Natural killer cell treated with Interleukin-12 subunit alpha and Interleukin-12 subunit beta and Interleukin-15 and Interleukin-18, amount 100 ng/mL, for 72 hours (primary cell): ENCODE data around the gene NME4. TPM values are rescaled to one million over a fixed set of nuclear protein-coding genes. Genes with fewer than 3 reads are reported as not detected.
A peak's percentile ranks its signal among the peaks of the same experiment; 100 is the strongest.
"Not testable (repeated sequence)": the region's sequence is repeated elsewhere in the genome, so short reads cannot be mapped to it uniquely, and the experiment has no call there.

ENCODE experiments used
- ATAC-seq, 2 donors: fragments of 150-1000 bp; cut with Tn5 transposase in 1 of 2; sonication (Bioruptor Pico), chemical (Tn5 transposase) in 1 of 2; 2 replicates each; pipeline ENCODE4 v1.10.0; 2021
- DNase-seq: peaks from one replicate; pipeline ENCODE4 v3.0.0; 2022; ENCODE audit warnings: low spot score
- H3K27ac Mint-ChIP-seq, 2 donors: 1 replicate in 1 of 2; 2 replicates in 1 of 2; pipeline ENCODE4 v1.8.0; 2022; ENCODE audit warnings: mixed read lengths in 2 of 2, mild to moderate bottlenecking in 1 of 2, moderate library complexity in 1 of 2
- H3K27me3 Mint-ChIP-seq, 2 donors: 1 replicate in 1 of 2; 2 replicates in 1 of 2; pipeline ENCODE4 v1.8.0; 2022; ENCODE audit warnings: mixed read lengths in 2 of 2
- H3K36me3 Mint-ChIP-seq: one replicate; pipeline ENCODE4 v1.8.0; 2022; ENCODE audit warnings: mixed read lengths
- H3K4me1 Mint-ChIP-seq, 2 donors: 1 replicate in 1 of 2; 2 replicates in 1 of 2; pipeline ENCODE4 v1.8.0; 2022; ENCODE audit warnings: low read depth in 2 of 2, mixed read lengths in 2 of 2, mild to moderate bottlenecking in 1 of 2
- H3K4me3 Mint-ChIP-seq: one replicate; pipeline ENCODE4 v1.8.0; 2022; ENCODE audit warnings: mixed read lengths
- H3K9me3 Mint-ChIP-seq: 2 replicates; pipeline ENCODE4 v1.8.0; 2022; ENCODE audit warnings: mixed read lengths
- total RNA-seq, 2 donors: library from RNA; stranded (reverse); gene quantifications; one replicate each; pipeline ENCODE4 v1.2.3, GENCODE V29; 2022

NME4 gene
- total RNA-seq, 2 donors from 2014 or later = 2.7 to 9.1 TPM

GRCh38 chr16:377419-377951 lies 19.5 kb upstream of the NME4 start:
- no peaks in the 10 kb centered on the region for H3K36me3 Mint-ChIP-seq
- peaks cover 4 to 6% of the 10 kb centered on the region in 2 donors for H3K4me1 Mint-ChIP-seq
- H3K27me3 Mint-ChIP-seq = no peaks in the 10 kb centered on the region
- no peak overlapping the region for H3K27ac Mint-ChIP-seq
- H3K9me3 Mint-ChIP-seq = no peaks in the 10 kb centered on the region
- DNase-seq (no peak), ATAC-seq (no peak)
- H3K4me3 Mint-ChIP-seq = no peak overlapping the region

- not testable (repeated sequence) for ATAC-seq, H3K27ac Mint-ChIP-seq, H3K9me3 Mint-ChIP-seq, DNase-seq, H3K36me3 Mint-ChIP-seq, H3K27me3 Mint-ChIP-seq, H3K4me3 Mint-ChIP-seq
- H3K4me1 Mint-ChIP-seq = peaks cover 8 to 10% of the 10 kb centered on the region in 2 donors
These were observed 18.7 kb upstream of the NME4 start for GRCh38 chr16:378113-378820.

- Mint-ChIP-seq H3K27ac (no peak overlapping the region), H3K36me3 (no peaks in the 10 kb centered on the region), H3K9me3 (no peaks in the 10 kb centered on the region), H3K27me3 (peaks cover 0 to 4% of the 10 kb centered on the region in 2 donors), H3K4me3 (no peak overlapping the region), H3K4me1 (peaks cover 12 to 14% of the 10 kb centered on the region in 2 donors)
- no peak for ATAC-seq
- DNase-seq = no peak
These were observed 18.2 kb upstream of the NME4 start for GRCh38 chr16:378821-379182.

DNA sequence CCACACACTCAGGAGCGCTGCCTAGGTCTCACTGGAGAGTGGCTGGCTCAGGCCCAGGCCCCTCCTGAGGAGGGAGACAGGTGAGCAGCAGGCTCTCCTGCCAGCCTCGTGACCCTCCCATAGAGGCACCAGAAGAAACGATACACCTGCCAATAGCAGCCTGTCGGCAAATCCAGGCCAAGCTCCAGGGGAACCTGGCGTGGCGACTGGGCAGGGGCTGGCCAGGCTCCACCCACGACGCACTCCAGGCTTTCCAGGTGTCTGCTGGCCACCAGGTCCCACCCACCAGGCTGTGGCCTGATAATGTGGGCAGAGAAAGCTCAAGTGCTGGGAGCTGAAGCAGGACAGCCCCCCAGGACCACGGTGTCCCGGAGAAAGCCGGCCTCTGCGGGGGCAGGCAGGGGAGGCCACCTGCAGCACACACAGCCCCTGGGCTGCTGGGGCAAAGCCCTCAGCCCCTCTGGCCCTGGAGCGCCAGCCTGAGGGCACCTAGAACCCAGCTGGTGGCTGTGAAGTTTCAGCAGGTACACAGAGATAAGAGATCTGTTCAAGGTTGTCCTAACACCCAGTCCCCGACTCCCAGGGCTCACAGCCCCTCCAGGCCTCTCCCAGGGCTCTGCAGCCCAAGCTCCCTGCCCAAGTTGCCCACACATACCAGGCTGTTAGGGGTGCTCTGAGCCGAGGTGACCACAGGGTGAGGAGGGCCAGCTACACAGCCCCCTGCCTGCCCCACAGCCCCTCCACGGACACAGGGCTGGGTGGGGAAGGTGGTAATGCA lies 17.6 kb upstream of the NME4 start:
- H3K36me3 Mint-ChIP-seq = no peaks in the 10 kb centered on the region
- peaks cover 0 to 4% of the 10 kb centered on the region in 2 donors for H3K27me3 Mint-ChIP-seq
- no peaks in the 10 kb centered on the region for H3K9me3 Mint-ChIP-seq
- ATAC-seq (no peak), DNase-seq (no peak)
- H3K27ac Mint-ChIP-seq = no peak overlapping the region
- peaks cover 12 to 14% of the 10 kb centered on the region in 2 donors for H3K4me1 Mint-ChIP-seq
- no peak overlapping the region for H3K4me3 Mint-ChIP-seq

- Mint-ChIP-seq H3K36me3 (no peaks in the 10 kb centered on the region), H3K4me3 (peak overlapping the region; percentile 47), H3K27ac (no peak overlapping the region), H3K4me1 (peaks cover 12 to 14% of the 10 kb centered on the region in 2 donors), H3K27me3 (peaks cover 0 to 4% of the 10 kb centered on the region in 2 donors), H3K9me3 (no peaks in the 10 kb centered on the region)
- ATAC-seq = no peak
- no peak for DNase-seq
These were observed 16.8 kb upstream of the NME4 start for GRCh38 chr16:379961-380761.

- no peak for ATAC-seq
- Mint-ChIP-seq H3K27ac (no peak overlapping the region), H3K4me1 (peaks cover 12 to 14% of the 10 kb centered on the region in 2 donors), H3K9me3 (no peaks in the 10 kb centered on the region), H3K27me3 (peaks cover 0 to 4% of the 10 kb centered on the region in 2 donors), H3K4me3 (peak overlapping the region; percentile 47), H3K36me3 (no peaks in the 10 kb centered on the region)
- DNase-seq = no peak
These were observed 16.3 kb upstream of the NME4 start for GRCh38 chr16:380762-381011.

- H3K4me1 Mint-ChIP-seq = peaks cover 12 to 14% of the 10 kb centered on the region in 2 donors
- ATAC-seq (peak; percentile 1 to 55), DNase-seq (no peak)
- H3K27me3 Mint-ChIP-seq = peaks cover 0 to 4% of the 10 kb centered on the region in 2 donors
- H3K27ac Mint-ChIP-seq = no peak overlapping the region
- no peaks in the 10 kb centered on the region for H3K9me3 Mint-ChIP-seq
- H3K36me3 Mint-ChIP-seq = no peaks in the 10 kb centered on the region
- peak overlapping the region; percentile 47 for H3K4me3 Mint-ChIP-seq
These were observed 15.8 kb upstream of the NME4 start for GRCh38 chr16:381012-381788.

DNA sequence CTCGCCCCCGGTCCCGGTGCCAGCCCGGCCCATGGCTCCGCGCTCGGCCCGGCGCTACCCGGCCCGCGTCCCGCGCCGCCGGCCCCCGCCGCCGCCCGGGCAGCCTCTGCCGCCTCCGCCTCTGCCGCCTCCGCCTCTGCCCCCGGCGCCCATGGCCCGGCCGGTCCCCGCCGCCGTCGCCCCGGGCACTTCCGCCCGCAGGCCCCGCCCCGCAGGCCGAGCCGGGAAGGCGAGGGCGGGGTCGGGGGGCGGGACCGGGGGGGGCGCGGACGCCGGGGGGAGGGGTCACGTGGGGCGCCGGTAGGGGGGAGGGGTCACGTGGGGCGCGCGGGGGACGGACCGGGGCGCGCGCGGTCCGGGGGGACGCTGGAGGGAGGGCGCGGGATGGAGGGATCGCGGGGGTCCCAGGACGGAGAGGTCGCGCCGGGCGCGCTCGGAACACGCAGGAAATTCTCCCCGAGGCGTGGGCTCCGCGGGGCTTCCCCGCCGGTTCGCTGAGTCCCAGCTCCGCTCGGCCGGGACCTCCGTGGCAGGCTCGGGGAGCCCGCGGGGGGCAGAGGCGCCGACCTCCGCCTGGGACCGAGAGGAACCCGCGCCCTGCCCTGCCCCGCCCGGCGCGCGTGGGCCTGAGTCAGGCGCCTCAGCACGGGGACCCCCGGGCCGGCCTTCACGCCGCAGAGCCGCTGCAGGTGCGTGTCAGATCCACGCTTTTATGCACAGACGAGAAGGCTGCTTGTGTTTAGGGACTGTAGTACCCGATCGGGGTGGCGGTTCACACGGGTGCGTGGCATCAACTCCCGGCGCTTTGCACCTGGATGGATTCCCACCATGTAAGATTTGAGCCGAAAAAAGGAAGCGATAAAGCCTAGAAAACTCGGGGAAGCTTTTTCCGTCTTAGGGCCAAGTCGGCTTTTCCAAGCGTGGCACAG lies 14.9 kb upstream of the NME4 start, which contains the start of gene PGAP6:
TSS of gene PGAP6 (minus strand) at position 190 of the 929 bp plus-strand sequence. CDS start at position 33, 157 bp downstream.
- no peaks in the 10 kb centered on the region for H3K36me3 Mint-ChIP-seq
- H3K4me3 Mint-ChIP-seq = peak within 1 kb of the TSS; percentile 71
- no peaks in the 10 kb centered on the region for H3K9me3 Mint-ChIP-seq
- DNase-seq (peak; percentile 84), ATAC-seq (peak; percentile 89 to 93)
- peaks cover 12 to 14% of the 10 kb centered on the region in 2 donors for H3K4me1 Mint-ChIP-seq
- H3K27me3 Mint-ChIP-seq = peaks cover 0 to 4% of the 10 kb centered on the region in 2 donors
- H3K27ac Mint-ChIP-seq = peak within 1 kb of the TSS; percentile 58 to 81

- H3K9me3 Mint-ChIP-seq = no peaks in the 10 kb centered on the region
- no peak for DNase-seq
- H3K27ac Mint-ChIP-seq = peak overlapping the region; percentile 58 to 81
- peaks cover 12 to 14% of the 10 kb centered on the region in 2 donors for H3K4me1 Mint-ChIP-seq
- H3K4me3 Mint-ChIP-seq = peak overlapping the region; percentile 71
- ATAC-seq = peak in 1 of 2 donors; percentile 44
- H3K27me3 Mint-ChIP-seq = peaks cover 0 to 4% of the 10 kb centered on the region in 2 donors
- no peaks in the 10 kb centered on the region for H3K36me3 Mint-ChIP-seq
These were observed 13.5 kb upstream of the NME4 start for GRCh38 chr16:383326-384051.

GRCh38 chr16:386641-387156 lies 10.3 kb upstream of the NME4 start:
- H3K27ac Mint-ChIP-seq = no peak overlapping the region
- ATAC-seq (no peak), DNase-seq (no peak)
- peaks cover 0 to 4% of the 10 kb centered on the region in 2 donors for H3K27me3 Mint-ChIP-seq
- H3K9me3 Mint-ChIP-seq = no peaks in the 10 kb centered on the region
- H3K4me3 Mint-ChIP-seq = no peak overlapping the region
- no peaks in the 10 kb centered on the region for H3K36me3 Mint-ChIP-seq
- peaks cover 9 to 11% of the 10 kb centered on the region in 2 donors for H3K4me1 Mint-ChIP-seq

DNA sequence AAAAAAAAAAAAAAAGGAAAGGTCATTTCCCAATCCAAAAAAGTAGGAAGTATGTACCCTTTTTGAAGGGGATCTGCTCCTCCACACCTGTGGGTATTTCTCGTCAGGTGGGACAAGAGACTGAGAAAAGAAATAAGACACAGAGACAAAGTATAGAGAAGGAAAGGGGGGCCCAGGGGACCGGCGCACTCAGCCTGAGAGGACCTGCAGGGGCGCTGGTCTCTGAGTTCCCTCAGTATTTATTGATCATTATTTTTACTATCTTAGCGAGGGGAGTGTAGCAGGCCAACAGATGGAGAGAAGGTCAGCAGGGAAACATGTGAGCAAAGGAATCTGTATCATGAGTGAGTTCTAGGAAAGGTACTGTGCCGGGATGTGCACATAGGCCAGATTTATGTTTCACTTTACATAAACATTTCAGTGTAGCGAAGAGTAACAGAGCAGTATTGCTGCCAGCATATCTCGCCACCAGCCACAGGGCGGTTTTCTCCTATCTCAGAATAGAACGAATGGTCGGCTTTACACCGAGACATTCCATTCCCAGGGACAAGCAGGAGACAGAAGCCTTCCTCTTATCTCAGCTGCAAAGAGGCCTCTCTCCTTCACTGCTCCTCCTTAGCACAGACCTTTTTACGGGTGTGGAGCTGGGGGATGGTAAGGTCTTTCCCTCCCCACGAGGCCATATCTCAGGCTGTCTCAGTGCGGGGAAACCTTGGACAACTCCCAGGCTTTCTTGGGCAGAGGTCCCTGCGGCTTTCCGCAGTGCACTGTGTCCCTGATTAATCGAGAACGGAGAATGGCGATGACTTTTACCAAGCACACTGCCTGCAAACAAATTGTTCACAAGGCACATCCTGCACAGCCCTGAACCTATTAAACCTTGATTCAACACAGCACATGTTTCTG lies 9.0 kb upstream of the NME4 start:
- not testable (repeated sequence) for H3K27ac Mint-ChIP-seq, H3K9me3 Mint-ChIP-seq, DNase-seq, H3K27me3 Mint-ChIP-seq, ATAC-seq, H3K36me3 Mint-ChIP-seq, H3K4me3 Mint-ChIP-seq
- H3K4me1 Mint-ChIP-seq = peaks cover 19 to 24% of the 10 kb centered on the region in 2 donors
